SH-SY5Y (cell line): Measurements from ENCODE around the gene ASS1.

Experiments used
- GATA2 ChIP-seq: IDR thresholded peaks from 2 replicates; pipeline ENCODE4 v1.6.1; 2011; ENCODE audit warnings: mild to moderate bottlenecking, low read depth, low read length
- GATA3 ChIP-seq: IDR thresholded peaks from 2 replicates; pipeline ENCODE4 v1.6.1; 2011; ENCODE audit warnings: low read depth, mild to moderate bottlenecking, low read length, moderate library complexity

The ASS1 gene

GRCh38 chr9:130497139-130497538 lies 52.4 kb downstream of the ASS1 start:
- TF ChIP-seq GATA3 (no peak), GATA2 (no peak)

GRCh38 chr9:130498298-130498917 lies 53.6 kb downstream of the ASS1 start:
- TF ChIP-seq GATA2 (no peak), GATA3 (no peak)

GRCh38 chr9:130498918-130499698 lies 54.3 kb downstream of the ASS1 start:
- TF ChIP-seq GATA2 (no peak), GATA3 (no peak)

GRCh38 chr9:130499804-130500263 lies 55.1 kb downstream of the ASS1 start:
- no peak for TF ChIP-seq GATA3
- TF ChIP-seq GATA2 = no peak

GRCh38 chr9:130500340-130501180 lies 55.8 kb downstream of the ASS1 start:
- no peak for TF ChIP-seq GATA2
- TF ChIP-seq GATA3 = no peak

GRCh38 chr9:130501639-130502038 lies 56.9 kb downstream of the ASS1 start:
- TF ChIP-seq GATA2 (no peak), GATA3 (no peak)

GRCh38 chr9:130508218-130508617 lies 63.5 kb downstream of the ASS1 start:
- no peak for TF ChIP-seq GATA3
- no peak for TF ChIP-seq GATA2

GRCh38 chr9:130512199-130512598 lies 67.4 kb downstream of the ASS1 start:
- TF ChIP-seq GATA3 (no peak), GATA2 (no peak)

- TF ChIP-seq GATA3 = no peak
- no peak for TF ChIP-seq GATA2
These were observed 68.3 kb downstream of the ASS1 start for GRCh38 chr9:130513078-130513477.

- no peak for TF ChIP-seq GATA3
- no peak for TF ChIP-seq GATA2
These were observed 73.5 kb downstream of the ASS1 start for GRCh38 chr9:130518233-130518632.

- TF ChIP-seq GATA2 = no peak
- TF ChIP-seq GATA3 = no peak
These were observed 74.4 kb downstream of the ASS1 start for GRCh38 chr9:130518943-130519799.

GRCh38 chr9:130519927-130520326 lies 75.2 kb downstream of the ASS1 start:
- TF ChIP-seq GATA3 (no peak), GATA2 (no peak)

- no peak for TF ChIP-seq GATA3
- no peak for TF ChIP-seq GATA2
These were observed 77.0 kb downstream of the ASS1 start for GRCh38 chr9:130521715-130522114.

GRCh38 chr9:130522233-130522808 lies 77.6 kb downstream of the ASS1 start:
- no peak for TF ChIP-seq GATA3
- TF ChIP-seq GATA2 = no peak
